ENCODE measurements around the gene ZCCHC17.
A peak's percentile ranks its signal among the peaks of the same experiment; 100 is the strongest.

The ZCCHC17 gene

GRCh38 chr1:31373897-31374486, 77.2 kb downstream of the ZCCHC17 start:
- no peak for TF ChIP-seq CTCF (IDR thresholded peaks at IDR 0.05; ENCODE audit: low read length, missing control alignments)
- peak overlapping the region; percentile 35 for H3K4me3 ChIP-seq (replicated peaks; ENCODE audit: low read depth, low read length)
- no peak for DNase-seq (ENCODE audit: low read depth)

DNA sequence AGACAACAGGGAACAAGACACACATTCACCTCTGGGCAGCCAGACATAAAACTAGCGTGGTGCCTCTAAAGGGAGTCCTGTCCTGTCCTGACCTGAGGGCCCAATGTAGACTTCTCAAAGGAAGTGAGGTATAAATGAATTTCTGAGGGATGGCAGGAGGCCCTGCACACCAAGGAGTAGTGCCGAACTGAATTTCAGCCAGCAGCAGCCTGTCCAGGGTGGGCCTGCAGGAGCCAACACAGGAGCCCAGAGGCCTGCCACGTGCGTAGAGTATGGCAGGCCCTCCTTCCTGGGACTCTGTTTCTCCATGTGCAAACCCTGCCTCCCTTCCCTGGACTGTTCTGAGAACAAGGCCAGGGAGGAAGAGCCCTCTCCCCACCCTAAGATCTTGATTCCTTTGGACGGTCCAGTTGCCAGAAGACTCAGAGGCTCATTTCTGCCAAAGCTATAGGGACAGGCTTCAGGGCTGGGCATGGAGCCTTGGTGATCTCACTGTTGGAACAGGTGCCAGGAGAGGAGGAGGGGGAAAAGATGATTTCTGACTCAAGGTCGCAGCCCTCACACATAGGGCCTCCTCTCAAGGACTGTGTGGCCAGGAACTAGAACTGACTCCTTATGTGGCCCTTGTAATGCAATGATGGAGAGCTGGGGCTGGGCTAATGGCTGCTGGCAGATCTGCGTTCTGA, 77.8 kb downstream of the ZCCHC17 start:
- peak; percentile 62 for DNase-seq (ENCODE audit: low read depth)
- no peak for TF ChIP-seq CTCF (IDR thresholded peaks at IDR 0.05; ENCODE audit: low read length, missing control alignments)
- H3K4me3 ChIP-seq (replicated peaks; ENCODE audit: low read depth, low read length), result no peak overlapping the region

GRCh38 chr1:31376375-31377134, 79.7 kb downstream of the ZCCHC17 start:
- peak; percentile 93 for DNase-seq (ENCODE audit: low read depth)
- no peak for TF ChIP-seq CTCF (IDR thresholded peaks at IDR 0.05; ENCODE audit: low read length, missing control alignments)
- H3K4me3 ChIP-seq (replicated peaks; ENCODE audit: low read depth, low read length), result no peak overlapping the region

DNA sequence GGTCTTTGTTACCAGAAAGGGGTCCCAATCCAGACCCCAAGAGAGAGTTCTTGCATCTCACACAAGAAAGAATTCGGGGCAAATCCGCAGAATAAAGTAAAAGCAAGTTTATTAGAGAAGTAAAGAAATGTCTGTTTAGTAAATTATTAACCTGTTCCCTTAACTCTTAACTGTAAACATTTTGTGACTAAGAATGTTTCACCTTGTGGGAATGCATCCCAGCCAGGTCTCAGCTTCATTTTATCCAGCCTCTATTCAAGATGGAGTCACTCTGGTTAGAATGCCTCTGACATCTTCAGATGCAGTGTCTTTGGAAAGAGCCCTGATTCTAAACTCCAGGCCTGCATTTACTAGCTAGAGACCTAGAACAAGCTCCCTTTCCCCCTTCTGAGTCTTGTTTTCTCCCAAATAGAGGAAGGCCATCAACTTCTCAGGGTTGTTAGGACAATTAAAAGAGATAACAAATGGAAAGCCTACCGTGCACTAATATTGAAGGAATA, 80.6 kb downstream of the ZCCHC17 start:
- H3K4me3 ChIP-seq (replicated peaks; ENCODE audit: low read depth, low read length), result no peak overlapping the region
- no peak for TF ChIP-seq CTCF (IDR thresholded peaks at IDR 0.05; ENCODE audit: low read length, missing control alignments)
- DNase-seq (ENCODE audit: low read depth), result no peak

GRCh38 chr1:31378001-31378400, 81.2 kb downstream of the ZCCHC17 start:
- DNase-seq (ENCODE audit: low read depth), result no peak
- no peak for TF ChIP-seq CTCF (IDR thresholded peaks at IDR 0.05; ENCODE audit: low read length, missing control alignments)
- no peak overlapping the region for H3K4me3 ChIP-seq (replicated peaks; ENCODE audit: low read depth, low read length)

- no peak overlapping the region for H3K4me3 ChIP-seq (replicated peaks; ENCODE audit: low read depth, low read length)
- DNase-seq (ENCODE audit: low read depth), result no peak
- TF ChIP-seq CTCF (IDR thresholded peaks at IDR 0.05; ENCODE audit: low read length, missing control alignments), result no peak
Measured at GRCh38 chr1:31380181-31380580, 83.3 kb downstream of the ZCCHC17 start.

Measured in fibroblast of pulmonary artery (primary cell).